ENCODE data around the gene HIGD1C.
"Not testable (repeated sequence)": the region's sequence is repeated elsewhere in the genome, so short reads cannot be mapped to it uniquely, and the experiment has no call there.

The HIGD1C gene

GRCh38 chr12:50953047-50953446 lies 703 bp downstream of the HIGD1C start:
- POLR2A ChIA-PET, result no interaction called here
- no peak overlapping the region for H3K4me3 ChIP-seq (ENCODE audit: low read depth, low read length)
- no peak overlapping the region for H3K27ac ChIP-seq (ENCODE audit: extremely low read depth, low read depth, low read length)
- TF ChIP-seq ZNF660 (tag by site-specific recombination; IDR thresholded peaks at IDR 0.05) (no peak), ZNF560 (tag by site-specific recombination; IDR thresholded peaks at IDR 0.05; ENCODE audit: borderline replicate concordance) (no peak), ZNF350 (tag by site-specific recombination; IDR thresholded peaks at IDR 0.05) (no peak), ZNF354C (tag by site-specific recombination; IDR thresholded peaks at IDR 0.05; ENCODE audit: borderline replicate concordance, low read depth) (no peak), ZBTB48 (tag by site-specific recombination; IDR thresholded peaks at IDR 0.05) (no peak), ZBTB1 (tag by site-specific recombination; IDR thresholded peaks at IDR 0.05) (no peak), ZNF223 (tag by site-specific recombination; IDR thresholded peaks at IDR 0.05) (no peak), ZNF830 (tag by site-specific recombination; IDR thresholded peaks at IDR 0.05; ENCODE audit: low read depth) (no peak), ZNF37A (tag by site-specific recombination; IDR thresholded peaks at IDR 0.05) (no peak), ZNF548 (tag by site-specific recombination; IDR thresholded peaks at IDR 0.05) (no peak), ZNF629 (tag by site-specific recombination; IDR thresholded peaks at IDR 0.05) (no peak), ZNF529 (tag by site-specific recombination; IDR thresholded peaks at IDR 0.05; ENCODE audit: insufficient replicate concordance) (no peak), PRDM2 (tag by site-specific recombination; IDR thresholded peaks at IDR 0.05; ENCODE audit: borderline replicate concordance) (no peak), ZNF335 (tag by site-specific recombination; conservative IDR thresholded peaks at IDR 0.05) (no peak), ZNF423 (tag by site-specific recombination; IDR thresholded peaks at IDR 0.05) (no peak), ZNF768 (tag by site-specific recombination; IDR thresholded peaks at IDR 0.05) (no peak), KLF1 (tag by site-specific recombination; IDR thresholded peaks at IDR 0.05) (no peak), ZNF404 (tag by site-specific recombination; IDR thresholded peaks at IDR 0.05) (no peak), ZNF658 (tag by site-specific recombination; IDR thresholded peaks at IDR 0.05) (no peak), HOXA7 (CRISPR knock-in tag; IDR thresholded peaks at IDR 0.05; ENCODE audit: borderline replicate concordance) (no peak)
- H3K9me3 ChIP-seq (ENCODE audit: control insufficient read depth, insufficient read depth, low read depth, low read length), result no peaks in the 10 kb centered on the region
- CTCF ChIA-PET, result no interaction called here
- no peaks in the 10 kb centered on the region for H3K4me1 ChIP-seq (ENCODE audit: control insufficient read depth, insufficient read depth, low read length)
- no peaks in the 10 kb centered on the region for H3K36me3 ChIP-seq (ENCODE audit: control insufficient read depth in 2 of 2, insufficient read depth in 1 of 2, low read length in 2 of 2)

- H3K4me1 ChIP-seq (ENCODE audit: control insufficient read depth, insufficient read depth, low read length); H3K27ac ChIP-seq (ENCODE audit: extremely low read depth, low read depth, low read length); H3K4me3 ChIP-seq (ENCODE audit: low read depth, low read length); CTCF ChIA-PET; H3K36me3 ChIP-seq (ENCODE audit: control insufficient read depth in 2 of 2, insufficient read depth in 1 of 2, low read length in 2 of 2); H3K9me3 ChIP-seq (ENCODE audit: control insufficient read depth, insufficient read depth, low read depth, low read length); POLR2A ChIA-PET: not testable (repeated sequence)
Measured at GRCh38 chr12:50954789-50955188, 2.4 kb downstream of the HIGD1C start.
